Endodermal cell (in vitro differentiated cells): ENCODE data around the gene SNTA1. TPM values are rescaled to one million over a fixed set of nuclear protein-coding genes. Genes with fewer than 3 reads are reported as not detected.

Experiments used
- DNase-seq: peaks from one replicate; pipeline ENCODE4 v3.0.0-alpha.2; 2017
- H3K27ac ChIP-seq: 2 replicates; pipeline ENCODE4 v1.5.1; 2013; ENCODE audit warnings: mild to moderate bottlenecking, low read depth, low read length, moderate library complexity
- H3K27me3 ChIP-seq: 2 replicates; pipeline ENCODE4 v1.6.1; 2013; ENCODE audit warnings: mild to moderate bottlenecking, low read length, moderate library complexity; ENCODE audit not compliant: insufficient read depth, control insufficient read depth, poor library complexity, severe bottlenecking
- H3K36me3 ChIP-seq: 2 replicates; pipeline ENCODE4 v1.7.0; 2013; ENCODE audit warnings: mild to moderate bottlenecking, low read length, moderate library complexity; ENCODE audit not compliant: control insufficient read depth, insufficient read depth
- H3K4me1 ChIP-seq: one replicate; pipeline ENCODE4 v1.7.0; 2013; ENCODE audit warnings: low read length; ENCODE audit not compliant: control insufficient read depth, insufficient read depth
- H3K4me3 ChIP-seq: 2 replicates; pipeline ENCODE4 v1.5.1; 2013; ENCODE audit warnings: mild to moderate bottlenecking, low read length, moderate library complexity
- H3K9ac ChIP-seq: 2 replicates; pipeline ENCODE4 v1.6.1; 2013; ENCODE audit warnings: mild to moderate bottlenecking, low read length, moderate library complexity; ENCODE audit not compliant: poor library complexity, severe bottlenecking; ENCODE audit errors: extremely low read depth
- H3K9me3 ChIP-seq: 2 replicates; pipeline ENCODE4 v1.6.1; 2013; ENCODE audit warnings: mild to moderate bottlenecking, low read length, moderate library complexity; ENCODE audit not compliant: control insufficient read depth
- H3K27ac Mint-ChIP-seq: 2 replicates; pipeline ENCODE4 v1.8.0; 2020; ENCODE audit warnings: mixed read lengths
- H3K27me3 Mint-ChIP-seq: 2 replicates; pipeline ENCODE4 v1.8.0; 2021; ENCODE audit warnings: mild to moderate bottlenecking, mixed read lengths; ENCODE audit not compliant: insufficient read depth
- H3K36me3 Mint-ChIP-seq: 2 replicates; pipeline ENCODE4 v1.8.0; 2020; ENCODE audit warnings: low read depth, mixed read lengths
- H3K4me1 Mint-ChIP-seq: 2 replicates; pipeline ENCODE4 v1.8.0; 2020; ENCODE audit warnings: mixed read lengths
- H3K4me3 Mint-ChIP-seq: 2 replicates; pipeline ENCODE4 v1.8.0; 2020; ENCODE audit warnings: mild to moderate bottlenecking, moderate library complexity, mixed read lengths
- H3K9me3 Mint-ChIP-seq: 2 replicates; pipeline ENCODE4 v1.8.0; 2020; ENCODE audit warnings: mild to moderate bottlenecking, mixed read lengths
- CTCF ChIP-seq: fragments of 200-600 bp; sonication (generic); conservative IDR thresholded peaks from 2 replicates; pipeline ENCODE4 v1.5.0; 2021; ENCODE audit warnings: antibody characterized with exemption, mild to moderate bottlenecking
- WGBS, 2 experiments: methylation state at CpG; one replicate each; pipeline versions ENCODE4 v1.1.5 to v1.1.7; 2013; ENCODE audit warnings: missing lambda C conversion rate in 2 of 2, mixed read lengths in 1 of 2; ENCODE audit not compliant: insufficient coverage in 1 of 2, insufficient read length in 1 of 2; 5-methylcytosine and 5-hydroxymethylcytosine counted together
- total RNA-seq, 2 donors: library from RNA; stranded (reverse); fragmentation: NEBNext Ultra II Directional in 1 of 2; extraction: Animal tissue kit (Norgen Biotek cat#: 25700) in 1 of 2; gene quantifications; 2 replicates in 1 of 2; 3 replicates in 1 of 2; pipeline ENCODE4 v1.2.1, GENCODE V29; 2021

Gene SNTA1
- total RNA-seq, 2 donors from 2014 or later = 4.6 to 8.2 TPM

GRCh38 chr20:33444797-33445560 lies 1.4 kb upstream of the SNTA1 start:
- Histone ChIP-seq H3K27ac (no peak overlapping the region), H3K36me3 (no peaks in the 10 kb centered on the region), H3K4me1 (no peaks in the 10 kb centered on the region), H3K9ac (no peak overlapping the region), H3K27me3 (peaks cover 18% of the 10 kb centered on the region), H3K9me3 (no peaks in the 10 kb centered on the region), H3K4me3 (peak overlapping the region; percentile 7)
- H3K9me3 Mint-ChIP-seq = peaks cover 17% of the 10 kb centered on the region
- TF ChIP-seq CTCF = peak; percentile 58
- WGBS, 2 experiments = 50 to 51% methylated on average over 2 to 4 of the region's 4 CpGs
- H3K27ac Mint-ChIP-seq = peak overlapping the region; percentile 11
- peaks cover 22% of the 10 kb centered on the region for H3K4me1 Mint-ChIP-seq
- peaks cover 31% of the 10 kb centered on the region for H3K27me3 Mint-ChIP-seq
- DNase-seq = peak; percentile 77
- H3K36me3 Mint-ChIP-seq = no peaks in the 10 kb centered on the region
- H3K4me3 Mint-ChIP-seq = peak overlapping the region; percentile 68

- Mint-ChIP-seq H3K9me3 (peaks cover 4% of the 10 kb centered on the region), H3K36me3 (no peaks in the 10 kb centered on the region), H3K4me1 (peaks cover 22% of the 10 kb centered on the region), H3K27me3 (peaks cover 31% of the 10 kb centered on the region), H3K27ac (peak overlapping the region; percentile 21), H3K4me3 (peak overlapping the region; percentile 68)
- Histone ChIP-seq H3K36me3 (no peaks in the 10 kb centered on the region), H3K9me3 (no peaks in the 10 kb centered on the region), H3K27me3 (peaks cover 18% of the 10 kb centered on the region), H3K27ac (no peak overlapping the region), H3K4me3 (peak overlapping the region; percentile 67), H3K4me1 (no peaks in the 10 kb centered on the region), H3K9ac (no peak overlapping the region)
- 4 to 48% methylated on average over 4 to 45 of the region's 45 CpGs for WGBS, 2 experiments
- no peak for DNase-seq
- TF ChIP-seq CTCF = no peak
These were observed 504 bp downstream of the SNTA1 start for GRCh38 chr20:33443006-33443511.

- no peaks in the 10 kb centered on the region for H3K9me3 ChIP-seq
- H3K9ac ChIP-seq = no peak overlapping the region
- peak overlapping the region; percentile 68 for H3K4me3 Mint-ChIP-seq
- no peak overlapping the region for H3K27ac ChIP-seq
- no peaks in the 10 kb centered on the region for H3K36me3 Mint-ChIP-seq
- peak overlapping the region; percentile 67 for H3K4me3 ChIP-seq
- peaks cover 4% of the 10 kb centered on the region for H3K9me3 Mint-ChIP-seq
- H3K4me1 Mint-ChIP-seq = peaks cover 22% of the 10 kb centered on the region
- no peaks in the 10 kb centered on the region for H3K36me3 ChIP-seq
- DNase-seq = no peak
- no peaks in the 10 kb centered on the region for H3K4me1 ChIP-seq
- peaks cover 31% of the 10 kb centered on the region for H3K27me3 Mint-ChIP-seq
- TF ChIP-seq CTCF = no peak
- peaks cover 18% of the 10 kb centered on the region for H3K27me3 ChIP-seq
- no peak overlapping the region for H3K27ac Mint-ChIP-seq
- 83 to 88% methylated on average over 9 of the region's 9 CpGs for WGBS, 2 experiments
These were observed 1.2 kb downstream of the SNTA1 start for GRCh38 chr20:33442136-33443005.
